ENCODE results near the gene AHNAK.
A peak's percentile ranks its signal among the peaks of the same experiment; 100 is the strongest.

AHNAK gene

DNA sequence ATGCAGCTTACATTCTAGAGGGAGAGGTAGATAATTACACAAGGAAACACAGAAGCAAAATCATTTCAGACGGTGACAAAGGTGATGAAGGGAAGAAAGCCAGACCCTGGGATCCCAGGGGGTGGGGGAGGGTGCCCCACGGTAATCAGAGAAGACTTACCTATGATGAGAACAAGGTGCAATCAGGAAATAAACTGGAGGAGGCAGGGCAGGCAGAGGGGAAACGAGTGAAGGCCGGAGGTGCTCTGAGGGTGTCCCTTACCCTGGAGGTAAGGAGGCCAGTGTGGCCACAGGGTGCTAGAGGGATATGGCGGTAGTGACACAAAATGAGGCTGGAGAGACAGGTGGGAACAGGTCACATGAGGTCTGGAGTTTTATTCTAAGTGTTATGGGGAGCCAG, 141.7 kb downstream of the AHNAK start (continued):
- TF ChIP-seq, protein P1, sequence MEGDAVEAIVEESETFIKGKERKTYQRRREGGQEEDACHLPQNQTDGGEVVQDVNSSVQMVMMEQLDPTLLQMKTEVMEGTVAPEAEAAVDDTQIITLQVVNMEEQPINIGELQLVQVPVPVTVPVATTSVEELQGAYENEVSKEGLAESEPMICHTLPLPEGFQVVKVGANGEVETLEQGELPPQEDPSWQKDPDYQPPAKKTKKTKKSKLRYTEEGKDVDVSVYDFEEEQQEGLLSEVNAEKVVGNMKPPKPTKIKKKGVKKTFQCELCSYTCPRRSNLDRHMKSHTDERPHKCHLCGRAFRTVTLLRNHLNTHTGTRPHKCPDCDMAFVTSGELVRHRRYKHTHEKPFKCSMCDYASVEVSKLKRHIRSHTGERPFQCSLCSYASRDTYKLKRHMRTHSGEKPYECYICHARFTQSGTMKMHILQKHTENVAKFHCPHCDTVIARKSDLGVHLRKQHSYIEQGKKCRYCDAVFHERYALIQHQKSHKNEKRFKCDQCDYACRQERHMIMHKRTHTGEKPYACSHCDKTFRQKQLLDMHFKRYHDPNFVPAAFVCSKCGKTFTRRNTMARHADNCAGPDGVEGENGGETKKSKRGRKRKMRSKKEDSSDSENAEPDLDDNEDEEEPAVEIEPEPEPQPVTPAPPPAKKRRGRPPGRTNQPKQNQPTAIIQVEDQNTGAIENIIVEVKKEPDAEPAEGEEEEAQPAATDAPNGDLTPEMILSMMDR (tag by site-specific recombination; IDR thresholded peaks at IDR 0.05): no peak
- TF ChIP-seq, protein P2, sequence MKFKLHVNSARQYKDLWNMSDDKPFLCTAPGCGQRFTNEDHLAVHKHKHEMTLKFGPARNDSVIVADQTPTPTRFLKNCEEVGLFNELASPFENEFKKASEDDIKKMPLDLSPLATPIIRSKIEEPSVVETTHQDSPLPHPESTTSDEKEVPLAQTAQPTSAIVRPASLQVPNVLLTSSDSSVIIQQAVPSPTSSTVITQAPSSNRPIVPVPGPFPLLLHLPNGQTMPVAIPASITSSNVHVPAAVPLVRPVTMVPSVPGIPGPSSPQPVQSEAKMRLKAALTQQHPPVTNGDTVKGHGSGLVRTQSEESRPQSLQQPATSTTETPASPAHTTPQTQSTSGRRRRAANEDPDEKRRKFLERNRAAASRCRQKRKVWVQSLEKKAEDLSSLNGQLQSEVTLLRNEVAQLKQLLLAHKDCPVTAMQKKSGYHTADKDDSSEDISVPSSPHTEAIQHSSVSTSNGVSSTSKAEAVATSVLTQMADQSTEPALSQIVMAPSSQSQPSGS (tag by site-specific recombination; IDR thresholded peaks at IDR 0.05; ENCODE audit: low read depth): no peak

DNA sequence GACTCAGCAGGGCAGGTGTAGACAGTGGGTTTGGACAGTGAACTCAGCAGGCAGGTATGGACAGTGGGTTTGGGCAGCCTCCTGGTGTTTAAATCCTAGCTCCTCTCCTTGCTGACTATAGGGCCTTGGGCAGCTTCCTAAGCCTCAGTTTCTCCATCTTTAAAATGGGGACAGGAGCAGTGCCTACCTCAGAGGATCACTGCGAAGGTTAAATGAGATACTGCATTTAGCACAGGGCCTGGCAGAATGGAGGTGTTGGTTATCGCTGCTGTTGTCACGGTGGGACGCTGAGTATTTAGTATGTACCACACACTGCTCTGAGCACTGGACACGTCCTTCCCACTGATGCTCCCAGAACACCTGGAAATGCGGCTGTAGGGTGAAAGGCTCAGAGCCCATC, 142.2 kb downstream of the AHNAK start:
- H3K9me3 ChIP-seq (ENCODE audit: control insufficient read depth, insufficient read depth, low read depth, low read length): no peaks in the 10 kb centered on the region
- H3K4me1 ChIP-seq (ENCODE audit: control insufficient read depth, insufficient read depth, low read length): no peaks in the 10 kb centered on the region
- no peak overlapping the region for H3K4me3 ChIP-seq (ENCODE audit: low read depth, low read length)
- CTCF ChIA-PET: interaction anchor here (0.6 to 3.3 kb wide), 3 partner anchors 20 to 167 kb away, joined by 3 to 14 read pairs (median 3); no protein-coding TSS in a partner anchor
- no peak overlapping the region for H3K27ac ChIP-seq (ENCODE audit: extremely low read depth, low read depth, low read length)
- H3K36me3 ChIP-seq (ENCODE audit: control insufficient read depth in 2 of 2, insufficient read depth in 1 of 2, low read length in 2 of 2): no peaks in the 10 kb centered on the region
- TF ChIP-seq ZNF664 (tag by site-specific recombination; IDR thresholded peaks at IDR 0.05): peak; percentile 66
- no peak for TF ChIP-seq BCL11A (tag by site-specific recombination; IDR thresholded peaks at IDR 0.05; ENCODE audit: low read depth)
- TF ChIP-seq ZNF677 (tag by site-specific recombination; IDR thresholded peaks at IDR 0.05): no peak
- TF ChIP-seq, protein P3, sequence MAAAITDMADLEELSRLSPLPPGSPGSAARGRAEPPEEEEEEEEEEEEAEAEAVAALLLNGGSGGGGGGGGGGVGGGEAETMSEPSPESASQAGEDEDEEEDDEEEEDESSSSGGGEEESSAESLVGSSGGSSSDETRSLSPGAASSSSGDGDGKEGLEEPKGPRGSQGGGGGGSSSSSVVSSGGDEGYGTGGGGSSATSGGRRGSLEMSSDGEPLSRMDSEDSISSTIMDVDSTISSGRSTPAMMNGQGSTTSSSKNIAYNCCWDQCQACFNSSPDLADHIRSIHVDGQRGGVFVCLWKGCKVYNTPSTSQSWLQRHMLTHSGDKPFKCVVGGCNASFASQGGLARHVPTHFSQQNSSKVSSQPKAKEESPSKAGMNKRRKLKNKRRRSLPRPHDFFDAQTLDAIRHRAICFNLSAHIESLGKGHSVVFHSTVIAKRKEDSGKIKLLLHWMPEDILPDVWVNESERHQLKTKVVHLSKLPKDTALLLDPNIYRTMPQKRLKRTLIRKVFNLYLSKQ (tag by site-specific recombination; IDR thresholded peaks at IDR 0.05; ENCODE audit: borderline replicate concordance): no peak
- TF ChIP-seq, protein P4, sequence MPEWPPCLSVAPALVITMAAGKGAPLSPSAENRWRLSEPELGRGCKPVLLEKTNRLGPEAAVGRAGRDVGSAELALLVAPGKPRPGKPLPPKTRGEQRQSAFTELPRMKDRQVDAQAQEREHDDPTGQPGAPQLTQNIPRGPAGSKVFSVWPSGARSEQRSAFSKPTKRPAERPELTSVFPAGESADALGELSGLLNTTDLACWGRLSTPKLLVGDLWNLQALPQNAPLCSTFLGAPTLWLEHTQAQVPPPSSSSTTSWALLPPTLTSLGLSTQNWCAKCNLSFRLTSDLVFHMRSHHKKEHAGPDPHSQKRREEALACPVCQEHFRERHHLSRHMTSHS (tag by site-specific recombination; IDR thresholded peaks at IDR 0.05): no peak
- POLR2A ChIA-PET: no interaction called here

DNA sequence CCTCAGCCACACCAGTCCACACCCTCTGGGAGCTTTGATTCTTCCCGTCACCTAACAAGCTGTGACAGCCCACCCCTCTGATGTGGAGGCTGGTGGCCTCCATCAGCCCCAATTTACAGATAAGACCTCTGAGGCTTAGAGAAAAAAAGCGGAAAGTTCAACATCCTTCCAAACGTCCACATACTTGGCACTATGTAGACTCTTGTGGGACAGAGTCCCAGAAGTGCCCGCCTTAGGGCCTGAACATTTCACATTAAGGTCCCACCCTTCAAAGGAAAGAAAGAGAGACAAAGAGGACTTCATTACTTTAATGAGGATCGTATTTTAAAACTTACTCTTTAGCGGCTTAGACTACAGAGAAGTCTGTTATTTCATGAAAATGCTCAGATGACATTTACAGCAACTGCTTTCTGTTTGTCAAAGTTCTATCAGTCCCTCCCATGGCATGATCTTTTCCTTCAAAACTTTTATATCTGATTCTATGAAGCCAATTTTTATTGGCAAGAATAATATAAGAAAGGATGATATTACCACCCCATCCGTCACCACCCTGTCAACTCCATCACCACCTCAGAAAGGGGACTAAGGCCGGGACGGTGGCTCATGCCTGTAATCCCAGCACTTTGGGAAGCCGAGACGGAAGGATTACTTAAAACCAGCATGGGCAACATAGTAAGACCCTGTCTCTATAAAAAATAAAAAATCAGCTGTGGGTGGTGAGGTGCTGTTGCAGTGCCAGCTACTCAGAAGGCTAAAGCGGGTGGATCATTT, 143.5 kb downstream of the AHNAK start:
- ChIA-PET POLR2A (interaction anchor here (1.1 kb wide), 1 partner anchor 171 kb away, joined by 3 read pairs; the partner anchor contains the start of gene EEF1G), CTCF (interaction anchor here (0.7 to 3.3 kb wide), 3 partner anchors 8 to 21 kb away, joined by 3 to 14 read pairs (median 5); no protein-coding TSS in a partner anchor)
- Histone ChIP-seq H3K36me3 (ENCODE audit: control insufficient read depth in 2 of 2, insufficient read depth in 1 of 2, low read length in 2 of 2) (no peaks in the 10 kb centered on the region), H3K27ac (ENCODE audit: extremely low read depth, low read depth, low read length) (no peak overlapping the region), H3K4me1 (ENCODE audit: control insufficient read depth, insufficient read depth, low read length) (no peaks in the 10 kb centered on the region), H3K4me3 (ENCODE audit: low read depth, low read length) (no peak overlapping the region), H3K9me3 (ENCODE audit: control insufficient read depth, insufficient read depth, low read depth, low read length) (no peaks in the 10 kb centered on the region)
- TF ChIP-seq ZNF426 (tag by site-specific recombination; IDR thresholded peaks at IDR 0.05) (no peak), ZNF624 (tag by site-specific recombination; IDR thresholded peaks at IDR 0.05) (no peak), ZNF521 (tag by site-specific recombination; IDR thresholded peaks at IDR 0.05) (no peak), SP7 (tag by site-specific recombination; IDR thresholded peaks at IDR 0.05) (no peak), ZBTB17 (tag by site-specific recombination; IDR thresholded peaks at IDR 0.05) (no peak), ZFP3 (tag by site-specific recombination; IDR thresholded peaks at IDR 0.05; ENCODE audit: low read depth) (no peak)
- TF ChIP-seq, protein P5, sequence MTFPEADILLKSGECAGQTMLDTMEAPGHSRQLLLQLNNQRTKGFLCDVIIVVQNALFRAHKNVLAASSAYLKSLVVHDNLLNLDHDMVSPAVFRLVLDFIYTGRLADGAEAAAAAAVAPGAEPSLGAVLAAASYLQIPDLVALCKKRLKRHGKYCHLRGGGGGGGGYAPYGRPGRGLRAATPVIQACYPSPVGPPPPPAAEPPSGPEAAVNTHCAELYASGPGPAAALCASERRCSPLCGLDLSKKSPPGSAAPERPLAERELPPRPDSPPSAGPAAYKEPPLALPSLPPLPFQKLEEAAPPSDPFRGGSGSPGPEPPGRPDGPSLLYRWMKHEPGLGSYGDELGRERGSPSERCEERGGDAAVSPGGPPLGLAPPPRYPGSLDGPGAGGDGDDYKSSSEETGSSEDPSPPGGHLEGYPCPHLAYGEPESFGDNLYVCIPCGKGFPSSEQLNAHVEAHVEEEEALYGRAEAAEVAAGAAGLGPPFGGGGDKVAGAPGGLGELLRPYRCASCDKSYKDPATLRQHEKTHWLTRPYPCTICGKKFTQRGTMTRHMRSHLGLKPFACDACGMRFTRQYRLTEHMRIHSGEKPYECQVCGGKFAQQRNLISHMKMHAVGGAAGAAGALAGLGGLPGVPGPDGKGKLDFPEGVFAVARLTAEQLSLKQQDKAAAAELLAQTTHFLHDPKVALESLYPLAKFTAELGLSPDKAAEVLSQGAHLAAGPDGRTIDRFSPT (tag by site-specific recombination; IDR thresholded peaks at IDR 0.05): no peak
- TF ChIP-seq, protein P2 (tag by site-specific recombination; IDR thresholded peaks at IDR 0.05; ENCODE audit: low read depth): no peak
- TF ChIP-seq, protein P6, sequence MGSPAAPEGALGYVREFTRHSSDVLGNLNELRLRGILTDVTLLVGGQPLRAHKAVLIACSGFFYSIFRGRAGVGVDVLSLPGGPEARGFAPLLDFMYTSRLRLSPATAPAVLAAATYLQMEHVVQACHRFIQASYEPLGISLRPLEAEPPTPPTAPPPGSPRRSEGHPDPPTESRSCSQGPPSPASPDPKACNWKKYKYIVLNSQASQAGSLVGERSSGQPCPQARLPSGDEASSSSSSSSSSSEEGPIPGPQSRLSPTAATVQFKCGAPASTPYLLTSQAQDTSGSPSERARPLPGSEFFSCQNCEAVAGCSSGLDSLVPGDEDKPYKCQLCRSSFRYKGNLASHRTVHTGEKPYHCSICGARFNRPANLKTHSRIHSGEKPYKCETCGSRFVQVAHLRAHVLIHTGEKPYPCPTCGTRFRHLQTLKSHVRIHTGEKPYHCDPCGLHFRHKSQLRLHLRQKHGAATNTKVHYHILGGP (tag by site-specific recombination; IDR thresholded peaks at IDR 0.05): no peak

Measured in HEK293 (cell line).